ENCODE results near the gene PRR23B.
"Not testable (repeated sequence)": the region's sequence is repeated elsewhere in the genome, so short reads cannot be mapped to it uniquely, and the experiment has no call there.

PRR23B gene

GRCh38 chr3:139020868-139021234, at the start of gene PRR23B:
TSS of gene PRR23B (minus strand) at chr3:139020926. CDS start at chr3:139020661, 265 bp downstream.
- H3K36me3 ChIP-seq (ENCODE audit: insufficient read depth, low read length) = no peaks in the 10 kb centered on the region
- no peaks in the 10 kb centered on the region for H3K27me3 ChIP-seq (ENCODE audit: insufficient read depth, low read length)

DNA sequence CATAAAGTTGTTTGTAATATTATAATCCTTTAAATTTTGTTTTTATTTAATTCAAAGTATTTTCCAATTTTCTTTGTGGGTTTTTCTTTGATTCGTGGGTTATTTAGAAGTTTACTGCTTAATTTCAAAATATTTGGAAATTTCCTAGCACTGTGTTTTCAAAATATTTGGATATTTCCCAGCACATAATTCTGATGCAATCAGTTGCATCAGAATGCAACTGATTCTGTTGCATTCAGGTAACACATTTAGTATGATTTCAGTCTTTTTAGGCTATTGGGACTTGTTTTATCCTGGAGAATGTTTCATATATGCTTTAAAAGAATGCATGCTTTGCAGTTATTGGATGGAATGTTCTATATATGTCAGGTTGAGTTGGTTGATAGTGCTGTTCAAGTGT, 42.2 kb upstream of the PRR23B start:
- no peaks in the 10 kb centered on the region for H3K4me1 ChIP-seq (ENCODE audit: insufficient read depth, low read length)
- H3K36me3 ChIP-seq (ENCODE audit: insufficient read depth, low read length) = no peaks in the 10 kb centered on the region
- no peaks in the 10 kb centered on the region for H3K9me3 ChIP-seq (ENCODE audit: low read length)
- H2AFZ ChIP-seq (ENCODE audit: low read depth, low read length) = no peak overlapping the region
- H3K4me3 ChIP-seq (ENCODE audit: low read length) = no peak overlapping the region
- no peaks in the 10 kb centered on the region for H3K27me3 ChIP-seq (ENCODE audit: insufficient read depth, low read length)

More at GRCh38 chr3:139020868-139021234, at the start of gene PRR23B:
- Histone ChIP-seq H3K4me1 (ENCODE audit: insufficient read depth, low read length) (no peaks in the 10 kb centered on the region), H3K4me3 (ENCODE audit: low read length) (no peak within 1 kb of the TSS), H3K9me3 (ENCODE audit: low read length) (no peaks in the 10 kb centered on the region), H2AFZ (ENCODE audit: low read depth, low read length) (no peak within 1 kb of the TSS)

GRCh38 chr3:139052802-139053600, 32.3 kb upstream of the PRR23B start:
- no peaks in the 10 kb centered on the region for H3K9me3 ChIP-seq (ENCODE audit: low read length)
- H3K36me3 ChIP-seq (ENCODE audit: insufficient read depth, low read length) = no peaks in the 10 kb centered on the region
- no peak overlapping the region for H3K4me3 ChIP-seq (ENCODE audit: low read length)
- no peaks in the 10 kb centered on the region for H3K27me3 ChIP-seq (ENCODE audit: insufficient read depth, low read length)
- H3K4me1 ChIP-seq (ENCODE audit: insufficient read depth, low read length) = no peaks in the 10 kb centered on the region
- H2AFZ ChIP-seq (ENCODE audit: low read depth, low read length) = no peak overlapping the region

DNA sequence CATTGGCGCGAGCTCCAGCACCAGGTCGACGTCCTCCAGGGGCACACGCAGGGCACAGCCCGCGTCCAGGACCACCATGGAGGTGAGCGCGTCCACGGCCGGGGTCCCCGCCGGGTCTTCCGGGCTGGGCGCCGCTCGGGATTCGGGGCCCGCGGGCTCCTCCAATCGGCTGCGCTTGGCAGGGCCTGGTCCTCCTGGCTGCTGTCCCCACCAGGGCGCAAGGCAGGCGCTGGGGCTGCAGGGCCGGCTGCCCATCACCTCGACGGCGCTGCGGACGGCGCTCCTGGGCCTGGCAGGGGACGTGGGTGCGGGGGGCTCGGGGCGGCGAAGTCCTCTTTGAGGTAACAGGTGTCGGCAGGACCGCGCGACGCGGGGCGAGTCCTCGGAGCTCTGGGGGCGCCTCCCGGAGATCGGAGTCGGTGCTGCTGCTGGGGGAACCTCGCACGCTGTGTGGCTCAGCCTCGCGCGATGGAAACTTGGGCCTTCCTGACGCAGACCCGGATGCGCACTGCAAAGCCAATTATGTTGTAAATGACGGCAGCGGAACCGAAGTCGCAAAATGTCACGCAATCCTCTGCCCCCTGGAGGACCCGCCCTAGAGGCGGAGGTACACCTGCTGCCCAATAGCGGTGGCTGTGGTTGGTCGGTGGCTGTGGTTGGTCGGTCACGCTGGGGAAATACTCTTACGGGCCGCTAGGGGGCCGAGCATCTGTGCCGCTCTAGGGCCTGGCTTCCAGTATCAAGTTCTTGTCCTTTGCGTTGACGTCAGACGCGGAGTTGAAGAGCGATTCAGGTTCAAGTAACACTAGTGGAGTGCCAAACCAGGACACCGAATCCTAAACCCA, 23.9 kb upstream of the PRR23B start, which contains the start of gene PRR23C:
Gene PRR23C (minus strand): TSS at position 527 of the 845 bp plus-strand sequence. CDS start 272 bp downstream, at position 255.
- H3K9me3 ChIP-seq (ENCODE audit: low read length) = no peaks in the 10 kb centered on the region
- H2AFZ ChIP-seq (ENCODE audit: low read depth, low read length) = no peak within 1 kb of the TSS
- H3K36me3 ChIP-seq (ENCODE audit: insufficient read depth, low read length) = no peaks in the 10 kb centered on the region
- H3K4me3 ChIP-seq (ENCODE audit: low read length) = no peak within 1 kb of the TSS
- H3K27me3 ChIP-seq (ENCODE audit: insufficient read depth, low read length) = no peaks in the 10 kb centered on the region
- no peaks in the 10 kb centered on the region for H3K4me1 ChIP-seq (ENCODE audit: insufficient read depth, low read length)

DNA sequence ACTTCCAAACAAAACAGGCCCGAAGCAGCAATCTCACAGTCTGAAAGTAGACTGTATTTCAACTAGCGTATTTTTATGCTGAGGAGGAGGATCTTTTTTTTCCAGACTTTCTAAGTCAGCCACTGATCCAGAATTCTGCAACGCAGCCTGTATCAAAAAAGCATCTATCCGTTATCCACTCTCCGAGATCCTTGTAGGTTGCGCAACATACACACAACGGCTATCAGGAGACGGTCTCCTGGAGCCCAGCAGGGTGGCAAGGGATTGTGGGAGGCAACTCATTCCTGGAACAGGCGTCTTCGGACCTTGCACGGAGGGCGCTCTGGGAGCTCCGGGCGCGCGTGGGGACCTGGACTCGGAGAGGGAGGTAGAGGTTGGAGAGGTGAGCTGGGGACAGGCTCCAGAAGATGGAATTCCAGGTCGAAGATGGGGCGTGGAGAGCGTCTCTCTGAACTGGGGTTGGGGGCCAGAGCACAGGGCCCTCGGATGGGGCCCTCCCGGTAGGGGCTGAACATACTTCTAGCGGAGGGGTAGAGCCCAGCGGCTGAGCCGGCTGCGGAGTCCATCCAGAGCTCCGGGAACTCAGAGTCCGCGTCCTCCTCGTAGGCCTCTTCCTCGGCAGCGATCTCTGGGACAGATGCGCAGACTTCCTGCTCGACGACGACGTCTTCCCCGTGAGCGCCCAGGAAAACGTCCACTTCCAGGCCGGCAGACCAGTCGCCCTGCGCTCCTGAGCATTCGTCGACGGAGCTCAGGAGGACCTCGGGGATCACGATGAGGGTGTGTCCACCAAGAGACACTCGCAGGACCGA, 23.0 kb upstream of the PRR23B start:
- no peaks in the 10 kb centered on the region for H3K4me1 ChIP-seq (ENCODE audit: insufficient read depth, low read length)
- H3K4me3 ChIP-seq (ENCODE audit: low read length) = no peak overlapping the region
- H3K27me3 ChIP-seq (ENCODE audit: insufficient read depth, low read length) = no peaks in the 10 kb centered on the region
- no peaks in the 10 kb centered on the region for H3K9me3 ChIP-seq (ENCODE audit: low read length)
- H3K36me3 ChIP-seq (ENCODE audit: insufficient read depth, low read length) = no peaks in the 10 kb centered on the region
- no peak overlapping the region for H2AFZ ChIP-seq (ENCODE audit: low read depth, low read length)

- H3K27me3 ChIP-seq (ENCODE audit: insufficient read depth, low read length) = no peaks in the 10 kb centered on the region
- H3K4me1 ChIP-seq (ENCODE audit: insufficient read depth, low read length) = no peaks in the 10 kb centered on the region
- H3K36me3 ChIP-seq (ENCODE audit: insufficient read depth, low read length) = no peaks in the 10 kb centered on the region
- no peak overlapping the region for H2AFZ ChIP-seq (ENCODE audit: low read depth, low read length)
- H3K9me3 ChIP-seq (ENCODE audit: low read length) = no peaks in the 10 kb centered on the region
- H3K4me3 ChIP-seq (ENCODE audit: low read length) = no peak overlapping the region
Observed at GRCh38 chr3:139037478-139037877, 16.8 kb upstream of the PRR23B start.

GRCh38 chr3:139032326-139033002, 11.7 kb upstream of the PRR23B start:
- H3K36me3 ChIP-seq (ENCODE audit: insufficient read depth, low read length) = no peaks in the 10 kb centered on the region
- no peak overlapping the region for H3K4me3 ChIP-seq (ENCODE audit: low read length)

DNA sequence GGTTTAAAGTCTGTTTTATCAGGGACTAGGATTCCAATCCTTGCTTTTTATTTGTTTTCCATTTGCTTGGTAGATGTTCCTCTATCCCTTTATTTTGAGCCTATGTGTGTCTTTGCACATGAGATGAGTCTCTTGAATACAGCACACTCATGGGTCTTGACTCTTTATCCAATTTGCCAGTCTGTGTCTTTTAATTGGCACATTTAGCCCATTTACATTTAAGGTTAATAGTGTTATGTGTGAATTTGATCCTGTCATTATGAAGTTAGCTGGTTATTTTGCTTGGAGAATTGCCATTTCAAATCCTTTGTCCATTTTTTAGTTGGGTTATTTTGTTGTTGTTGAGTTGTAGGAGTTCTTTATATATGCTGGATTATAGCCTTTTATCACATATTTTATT, 9.8 kb upstream of the PRR23B start:
- not testable (repeated sequence) for H3K4me3 ChIP-seq (ENCODE audit: low read length); H3K9me3 ChIP-seq (ENCODE audit: low read length); H2AFZ ChIP-seq (ENCODE audit: low read depth, low read length); H3K36me3 ChIP-seq (ENCODE audit: insufficient read depth, low read length); H3K4me1 ChIP-seq (ENCODE audit: insufficient read depth, low read length); H3K27me3 ChIP-seq (ENCODE audit: insufficient read depth, low read length)

More at GRCh38 chr3:139032326-139033002, 11.7 kb upstream of the PRR23B start:
- Histone ChIP-seq H3K9me3 (ENCODE audit: low read length) (no peaks in the 10 kb centered on the region), H3K27me3 (ENCODE audit: insufficient read depth, low read length) (no peaks in the 10 kb centered on the region), H2AFZ (ENCODE audit: low read depth, low read length) (no peak overlapping the region), H3K4me1 (ENCODE audit: insufficient read depth, low read length) (no peaks in the 10 kb centered on the region)

DNA sequence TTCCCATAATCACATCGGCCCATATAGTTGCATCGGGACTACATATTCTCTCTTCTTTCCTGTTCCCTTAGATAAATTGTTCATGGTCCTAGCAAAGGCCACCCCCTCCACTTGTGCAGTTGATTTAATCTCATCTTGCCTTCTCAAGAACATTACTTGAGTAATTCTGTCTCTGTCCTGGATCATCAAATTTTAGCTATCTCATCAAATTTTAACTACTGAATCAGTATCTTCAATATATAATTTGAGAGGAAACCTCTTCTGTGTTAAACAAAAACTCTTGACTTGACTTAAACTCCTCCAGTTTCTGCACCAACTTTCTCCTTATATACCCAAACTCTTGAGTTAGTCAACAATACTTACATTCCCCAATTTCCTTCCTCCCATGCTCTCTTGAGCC, 4.2 kb upstream of the PRR23B start:
- Histone ChIP-seq H3K9me3 (ENCODE audit: low read length) (no peaks in the 10 kb centered on the region), H3K4me3 (ENCODE audit: low read length) (no peak overlapping the region), H3K4me1 (ENCODE audit: insufficient read depth, low read length) (no peaks in the 10 kb centered on the region), H2AFZ (ENCODE audit: low read depth, low read length) (no peak overlapping the region), H3K36me3 (ENCODE audit: insufficient read depth, low read length) (no peaks in the 10 kb centered on the region), H3K27me3 (ENCODE audit: insufficient read depth, low read length) (no peaks in the 10 kb centered on the region)

GRCh38 chr3:139020036-139020867, 474 bp downstream of the PRR23B start:
- Histone ChIP-seq H3K4me3 (ENCODE audit: low read length) (no peak overlapping the region), H2AFZ (ENCODE audit: low read depth, low read length) (no peak overlapping the region)

GRCh38 chr3:139016430-139017048, 4.2 kb downstream of the PRR23B start:
- Histone ChIP-seq H2AFZ (ENCODE audit: low read depth, low read length) (no peak overlapping the region), H3K27me3 (ENCODE audit: insufficient read depth, low read length) (no peaks in the 10 kb centered on the region), H3K36me3 (ENCODE audit: insufficient read depth, low read length) (no peaks in the 10 kb centered on the region)

More at GRCh38 chr3:139020036-139020867, 474 bp downstream of the PRR23B start:
- no peaks in the 10 kb centered on the region for H3K36me3 ChIP-seq (ENCODE audit: insufficient read depth, low read length)
- H3K27me3 ChIP-seq (ENCODE audit: insufficient read depth, low read length) = no peaks in the 10 kb centered on the region
- H3K4me1 ChIP-seq (ENCODE audit: insufficient read depth, low read length) = no peaks in the 10 kb centered on the region
- H3K9me3 ChIP-seq (ENCODE audit: low read length) = no peaks in the 10 kb centered on the region

More at GRCh38 chr3:139016430-139017048, 4.2 kb downstream of the PRR23B start:
- Histone ChIP-seq H3K9me3 (ENCODE audit: low read length) (no peaks in the 10 kb centered on the region), H3K4me3 (ENCODE audit: low read length) (no peak overlapping the region), H3K4me1 (ENCODE audit: insufficient read depth, low read length) (no peaks in the 10 kb centered on the region)
